ENCODE results near the gene KLHL35.

The KLHL35 gene

GRCh38 chr11:75480185-75481175 lies 47.5 kb upstream of the KLHL35 start:
- H3K27ac ChIP-seq (ENCODE audit: low read depth, low read length) = no peak overlapping the region
- TF ChIP-seq EZH2phosphoT487 (IDR thresholded peaks at IDR 0.05; ENCODE audit: borderline replicate concordance, low read length) = no peak
- no peak for TF ChIP-seq CTCF (IDR thresholded peaks at IDR 0.05; ENCODE audit: low read depth, low read length, poor library complexity, severe bottlenecking)
- no peaks in the 10 kb centered on the region for H3F3A ChIP-seq (ENCODE audit: control insufficient read depth, insufficient read depth)
- no peaks in the 10 kb centered on the region for H3K27me3 ChIP-seq (ENCODE audit: control insufficient read depth, low read length)
- no peaks in the 10 kb centered on the region for H3K36me3 ChIP-seq (ENCODE audit: control insufficient read depth, low read length)
- H3K79me2 ChIP-seq (ENCODE audit: control insufficient read depth, low read length) = no peaks in the 10 kb centered on the region
- no peaks in the 10 kb centered on the region for H4K20me1 ChIP-seq (ENCODE audit: control insufficient read depth, insufficient read depth, low read depth, low read length)
- no peaks in the 10 kb centered on the region for H3K9me2 ChIP-seq (replicated peaks; ENCODE audit: control insufficient read depth, low read length)
- H3K4me1 ChIP-seq (ENCODE audit: control insufficient read depth, low read length) = peaks cover 20% of the 10 kb centered on the region
- H3K9me3 ChIP-seq (ENCODE audit: control insufficient read depth, insufficient read depth, low read length) = no peaks in the 10 kb centered on the region
- no peak overlapping the region for H3K4me2 ChIP-seq (ENCODE audit: low read length)
- H3K4me3 ChIP-seq (ENCODE audit: low read length) = no peak overlapping the region

- Histone ChIP-seq H3K4me3 (ENCODE audit: low read length) (no peak overlapping the region), H3K79me2 (ENCODE audit: control insufficient read depth, low read length) (no peaks in the 10 kb centered on the region), H3K36me3 (ENCODE audit: control insufficient read depth, low read length) (no peaks in the 10 kb centered on the region), H3K27ac (ENCODE audit: low read depth, low read length) (no peak overlapping the region), H4K20me1 (ENCODE audit: control insufficient read depth, insufficient read depth, low read depth, low read length) (no peaks in the 10 kb centered on the region), H3K4me2 (ENCODE audit: low read length) (no peak overlapping the region), H3F3A (ENCODE audit: control insufficient read depth, insufficient read depth) (no peaks in the 10 kb centered on the region), H3K4me1 (ENCODE audit: control insufficient read depth, low read length) (peaks cover 28% of the 10 kb centered on the region), H3K27me3 (ENCODE audit: control insufficient read depth, low read length) (no peaks in the 10 kb centered on the region), H3K9me3 (ENCODE audit: control insufficient read depth, insufficient read depth, low read length) (no peaks in the 10 kb centered on the region), H3K9me2 (replicated peaks; ENCODE audit: control insufficient read depth, low read length) (no peaks in the 10 kb centered on the region)
- no peak for TF ChIP-seq CTCF (IDR thresholded peaks at IDR 0.05; ENCODE audit: low read depth, low read length, poor library complexity, severe bottlenecking)
- TF ChIP-seq EZH2phosphoT487 (IDR thresholded peaks at IDR 0.05; ENCODE audit: borderline replicate concordance, low read length) = no peak
Observed at GRCh38 chr11:75479597-75480145, 46.7 kb upstream of the KLHL35 start.

- Histone ChIP-seq H4K20me1 (ENCODE audit: control insufficient read depth, insufficient read depth, low read depth, low read length) (no peaks in the 10 kb centered on the region), H3K4me2 (ENCODE audit: low read length) (no peak overlapping the region), H3K9me3 (ENCODE audit: control insufficient read depth, insufficient read depth, low read length) (no peaks in the 10 kb centered on the region), H3K36me3 (ENCODE audit: control insufficient read depth, low read length) (no peaks in the 10 kb centered on the region), H3K27ac (ENCODE audit: low read depth, low read length) (no peak overlapping the region), H3K27me3 (ENCODE audit: control insufficient read depth, low read length) (no peaks in the 10 kb centered on the region), H3K9me2 (replicated peaks; ENCODE audit: control insufficient read depth, low read length) (no peaks in the 10 kb centered on the region), H3K4me3 (ENCODE audit: low read length) (no peak overlapping the region), H3K4me1 (ENCODE audit: control insufficient read depth, low read length) (peaks cover 35% of the 10 kb centered on the region), H3K79me2 (ENCODE audit: control insufficient read depth, low read length) (no peaks in the 10 kb centered on the region), H3F3A (ENCODE audit: control insufficient read depth, insufficient read depth) (no peaks in the 10 kb centered on the region)
- TF ChIP-seq EZH2phosphoT487 (IDR thresholded peaks at IDR 0.05; ENCODE audit: borderline replicate concordance, low read length) (no peak), CTCF (IDR thresholded peaks at IDR 0.05; ENCODE audit: low read depth, low read length, poor library complexity, severe bottlenecking) (no peak)
Observed at GRCh38 chr11:75478783-75479596, 46.0 kb upstream of the KLHL35 start.
